Osteoblast (primary cell): Measurements from ENCODE around the gene ADCYAP1R1. TPM values are rescaled to one million over a fixed set of nuclear protein-coding genes. Genes with fewer than 3 reads are reported as not detected.

Source experiments
- DNase-seq: peaks from one replicate; pipeline ENCODE4 v3.0.0; 2011; ENCODE audit warnings: low spot score, mixed read lengths; ENCODE audit not compliant: insufficient read length; ENCODE audit errors: missing footprints
- H2AFZ ChIP-seq: 2 replicates; pipeline ENCODE4 v1.6.0; 2011; ENCODE audit warnings: mild to moderate bottlenecking, low read length
- H3K27ac ChIP-seq: 2 replicates; pipeline ENCODE4 v1.5.1; 2011; ENCODE audit warnings: mild to moderate bottlenecking, low read depth, low read length, moderate library complexity
- H3K27me3 ChIP-seq: 2 replicates; pipeline ENCODE4 v1.6.0; 2012; ENCODE audit warnings: mild to moderate bottlenecking, control low read depth, inconsistent platforms, low read length, moderate library complexity; ENCODE audit not compliant: insufficient read depth
- H3K36me3 ChIP-seq: 2 replicates; pipeline ENCODE4 v1.5.1; 2011; ENCODE audit warnings: mild to moderate bottlenecking, low read length, control low read depth, moderate library complexity; ENCODE audit not compliant: insufficient read depth
- H3K4me1 ChIP-seq: 2 replicates; pipeline ENCODE4 v1.5.1; 2011; ENCODE audit warnings: mild to moderate bottlenecking, low read length, control low read depth, moderate library complexity; ENCODE audit not compliant: insufficient read depth
- H3K4me2 ChIP-seq: 2 replicates; pipeline ENCODE4 v1.6.0; 2011; ENCODE audit warnings: mild to moderate bottlenecking, low read length; ENCODE audit not compliant: insufficient read depth
- H3K4me3 ChIP-seq: fragments of 200-600 bp; sonication (generic); 3 replicates; pipeline ENCODE4 v1.5.1; 2012; ENCODE audit warnings: mild to moderate bottlenecking, low read length, inconsistent platforms; ENCODE audit not compliant: insufficient read depth
- H3K79me2 ChIP-seq: 2 replicates; pipeline ENCODE4 v1.6.0; 2012; ENCODE audit warnings: mild to moderate bottlenecking, low read length, control low read depth, inconsistent platforms; ENCODE audit not compliant: insufficient read depth
- H3K9me3 ChIP-seq: 2 replicates; pipeline ENCODE4 v1.5.1; 2011; ENCODE audit warnings: low read depth, low read length, control low read depth
- H4K20me1 ChIP-seq: 2 replicates; pipeline ENCODE4 v1.6.0; 2012; ENCODE audit warnings: mild to moderate bottlenecking, low read length, control low read depth; ENCODE audit not compliant: insufficient read depth
- total RNA-seq: library from RNA; depleted of rRNA; stranded (reverse); fragments of >200 nt; gene quantifications from 2 replicates; pipeline ENCODE4 v1.2.3, GENCODE V29; 2012
- TF ChIP-seq, protein P1 (sequence below): IDR thresholded peaks from 2 replicates; pipeline ENCODE4 v1.5.1; 2011; ENCODE audit warnings: mild to moderate bottlenecking, low read depth, low read length, moderate library complexity; ENCODE audit errors: extremely low read depth

The ADCYAP1R1 gene
- total RNA-seq, 1 donor, result not detected

- no peaks in the 10 kb centered on the region for H3K9me3 ChIP-seq
- TF ChIP-seq, protein P1, sequence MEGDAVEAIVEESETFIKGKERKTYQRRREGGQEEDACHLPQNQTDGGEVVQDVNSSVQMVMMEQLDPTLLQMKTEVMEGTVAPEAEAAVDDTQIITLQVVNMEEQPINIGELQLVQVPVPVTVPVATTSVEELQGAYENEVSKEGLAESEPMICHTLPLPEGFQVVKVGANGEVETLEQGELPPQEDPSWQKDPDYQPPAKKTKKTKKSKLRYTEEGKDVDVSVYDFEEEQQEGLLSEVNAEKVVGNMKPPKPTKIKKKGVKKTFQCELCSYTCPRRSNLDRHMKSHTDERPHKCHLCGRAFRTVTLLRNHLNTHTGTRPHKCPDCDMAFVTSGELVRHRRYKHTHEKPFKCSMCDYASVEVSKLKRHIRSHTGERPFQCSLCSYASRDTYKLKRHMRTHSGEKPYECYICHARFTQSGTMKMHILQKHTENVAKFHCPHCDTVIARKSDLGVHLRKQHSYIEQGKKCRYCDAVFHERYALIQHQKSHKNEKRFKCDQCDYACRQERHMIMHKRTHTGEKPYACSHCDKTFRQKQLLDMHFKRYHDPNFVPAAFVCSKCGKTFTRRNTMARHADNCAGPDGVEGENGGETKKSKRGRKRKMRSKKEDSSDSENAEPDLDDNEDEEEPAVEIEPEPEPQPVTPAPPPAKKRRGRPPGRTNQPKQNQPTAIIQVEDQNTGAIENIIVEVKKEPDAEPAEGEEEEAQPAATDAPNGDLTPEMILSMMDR, result no peak
- DNase-seq, result no peak
- H3K4me3 ChIP-seq, result no peak overlapping the region
- no peak overlapping the region for H3K4me2 ChIP-seq
- H4K20me1 ChIP-seq, result no peaks in the 10 kb centered on the region
- no peaks in the 10 kb centered on the region for H3K36me3 ChIP-seq
- no peaks in the 10 kb centered on the region for H3K4me1 ChIP-seq
- H3K27me3 ChIP-seq, result peaks cover 10% of the 10 kb centered on the region
- no peaks in the 10 kb centered on the region for H3K79me2 ChIP-seq
- H2AFZ ChIP-seq, result no peak overlapping the region
- no peak overlapping the region for H3K27ac ChIP-seq
These were observed 46.7 kb downstream of the ADCYAP1R1 start for GRCh38 chr7:31098642-31099360.

DNA sequence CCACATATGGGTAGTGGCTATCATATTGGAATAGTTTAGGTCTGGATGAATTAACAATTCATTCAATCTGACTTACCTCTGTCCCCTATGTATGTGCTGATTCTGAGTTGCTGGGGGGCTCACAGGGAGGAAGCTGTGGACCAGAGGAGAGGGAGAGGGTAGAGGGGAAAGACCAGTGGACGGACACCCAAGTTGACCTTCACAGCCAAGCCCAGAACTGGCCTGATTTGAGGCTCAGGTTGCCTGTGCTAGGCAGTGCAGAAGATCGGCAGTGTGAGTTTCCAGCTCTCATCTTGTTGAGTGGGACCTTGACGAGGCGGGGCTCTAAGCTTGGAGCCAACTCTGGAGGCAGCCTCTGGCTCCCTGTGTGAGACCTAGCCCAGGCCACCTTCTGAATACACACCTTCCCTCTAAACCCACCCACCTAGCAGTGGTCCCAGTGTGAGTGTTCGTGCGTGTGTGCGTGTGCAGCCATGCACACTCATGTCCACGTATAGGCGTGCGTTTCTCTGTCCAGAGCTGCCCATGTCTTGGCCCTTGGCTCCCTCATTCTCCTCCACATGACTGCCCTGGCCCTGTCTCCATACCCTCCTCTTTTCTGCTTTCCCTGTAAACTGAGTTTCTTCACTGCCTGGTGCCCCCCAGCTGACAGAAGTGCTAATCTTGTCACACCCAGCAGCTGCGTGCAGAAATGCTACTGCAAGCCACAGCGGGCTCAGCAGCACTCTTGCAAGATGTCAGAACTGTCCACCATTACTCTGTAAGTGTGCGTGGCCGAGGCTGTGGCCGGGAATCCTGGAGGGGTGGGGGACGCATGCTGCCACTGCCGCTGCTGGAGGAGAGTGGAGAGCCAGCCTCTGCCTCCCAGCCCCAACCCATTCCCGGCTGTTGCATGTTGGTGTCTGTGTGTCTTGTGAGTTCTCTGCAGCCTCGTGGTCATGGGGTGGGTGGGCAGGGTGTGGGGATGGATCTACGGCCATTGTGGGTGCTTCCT, 47.6 kb downstream of the ADCYAP1R1 start:
- H4K20me1 ChIP-seq, result no peaks in the 10 kb centered on the region
- H3K4me2 ChIP-seq, result no peak overlapping the region
- H3K4me1 ChIP-seq, result no peaks in the 10 kb centered on the region
- H3K79me2 ChIP-seq, result no peaks in the 10 kb centered on the region
- no peak overlapping the region for H3K4me3 ChIP-seq
- H3K9me3 ChIP-seq, result no peaks in the 10 kb centered on the region
- H3K36me3 ChIP-seq, result no peaks in the 10 kb centered on the region
- H3K27ac ChIP-seq, result no peak overlapping the region
- H3K27me3 ChIP-seq, result peaks cover 10% of the 10 kb centered on the region
- TF ChIP-seq, protein P1, result no peak
- DNase-seq, result no peak
- no peak overlapping the region for H2AFZ ChIP-seq

GRCh38 chr7:31100445-31100844, 48.3 kb downstream of the ADCYAP1R1 start:
- Histone ChIP-seq H3K79me2 (no peaks in the 10 kb centered on the region), H3K27me3 (peaks cover 10% of the 10 kb centered on the region), H3K4me2 (no peak overlapping the region), H2AFZ (no peak overlapping the region), H3K4me3 (no peak overlapping the region), H3K36me3 (no peaks in the 10 kb centered on the region), H3K9me3 (no peaks in the 10 kb centered on the region), H3K4me1 (no peaks in the 10 kb centered on the region), H4K20me1 (no peaks in the 10 kb centered on the region), H3K27ac (no peak overlapping the region)
- DNase-seq, result peak; percentile 88
- TF ChIP-seq, protein P1, result no peak

DNA sequence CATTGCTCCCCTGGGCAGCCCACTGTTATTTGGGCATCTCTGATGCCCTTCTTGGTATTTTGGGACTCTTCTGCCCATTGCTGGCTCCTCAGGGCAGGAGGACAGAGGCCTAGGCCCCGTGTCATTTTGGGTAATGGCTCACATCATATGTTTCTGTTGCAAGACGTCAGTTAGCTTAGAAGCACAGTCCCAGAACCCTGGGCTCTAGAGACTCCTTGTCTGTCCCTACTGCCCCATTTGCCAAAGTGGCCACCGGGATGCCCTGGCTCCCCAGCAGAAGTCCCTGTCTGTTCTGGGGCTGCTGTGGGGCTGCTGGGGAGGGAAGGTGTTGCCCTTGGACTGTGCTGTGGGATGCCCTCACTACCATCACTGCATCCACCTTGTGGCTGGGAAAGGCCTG, 48.8 kb downstream of the ADCYAP1R1 start:
- no peak for DNase-seq
- no peak overlapping the region for H3K4me2 ChIP-seq

More for the DNA sequence above, 48.8 kb downstream of the ADCYAP1R1 start:
- no peak overlapping the region for H2AFZ ChIP-seq
- no peaks in the 10 kb centered on the region for H3K79me2 ChIP-seq
- no peaks in the 10 kb centered on the region for H3K4me1 ChIP-seq
- H4K20me1 ChIP-seq, result no peaks in the 10 kb centered on the region
- H3K9me3 ChIP-seq, result no peaks in the 10 kb centered on the region
- H3K27ac ChIP-seq, result no peak overlapping the region
- no peaks in the 10 kb centered on the region for H3K36me3 ChIP-seq
- H3K4me3 ChIP-seq, result no peak overlapping the region
- TF ChIP-seq, protein P1, result no peak
- H3K27me3 ChIP-seq, result peaks cover 10% of the 10 kb centered on the region
